Upper lobe of left lung (tissue), 6 donors: ENCODE results near the gene RAB43. TPM values are rescaled to one million over a fixed set of nuclear protein-coding genes. Genes with fewer than 3 reads are reported as not detected.

Experiments
- ATAC-seq, 2 donors: fragments of 200-7000 bp; cut with Tn5 transposase; one replicate each; pipeline ENCODE4 v1.9.1; 2022; ENCODE audit warnings: mild to moderate bottlenecking in 2 of 2, moderate library complexity in 2 of 2; ENCODE audit not compliant: low FRiP score in 2 of 2
- DNase-seq, 2 donors: peaks; one replicate each; pipeline ENCODE4 v3.0.0-alpha.2; 2019 to 2020
- H3K27ac ChIP-seq, 4 donors: fragments of 200-600 bp; sonication (generic); one replicate each; pipeline ENCODE4 v1.5.1; 2016 to 2019
- H3K27me3 ChIP-seq, 4 donors: fragments of 200-600 bp; sonication (generic); one replicate each; pipeline ENCODE4 v1.5.1; 2017 to 2019
- H3K36me3 ChIP-seq, 4 donors: fragments of 200-600 bp; sonication (generic); one replicate each; pipeline ENCODE4 v1.5.1; 2016 to 2019
- H3K4me1 ChIP-seq, 4 donors: fragments of 200-600 bp; sonication (generic); one replicate each; pipeline ENCODE4 v1.5.1; 2018 to 2019
- H3K4me3 ChIP-seq, 4 donors: fragments of 200-600 bp; sonication (generic); one replicate each; pipeline ENCODE4 v1.5.1; 2017 to 2019; ENCODE audit warnings: mild to moderate bottlenecking in 2 of 4, moderate library complexity in 1 of 4
- H3K9me3 ChIP-seq, 4 donors: fragments of 200-600 bp; sonication (generic); one replicate each; pipeline ENCODE4 v1.5.1; 2018 to 2019
- EP300 ChIP-seq, 4 donors: sonication (generic); formaldehyde crosslinking; IDR thresholded peaks; one replicate each; pipeline ENCODE4 v1.5.1; 2017; ENCODE audit warnings: antibody characterized with exemption in 4 of 4, control low read depth in 2 of 4
- POLR2A ChIP-seq, 4 donors: fragments of 450-650 bp; IDR thresholded peaks; one replicate each; pipeline ENCODE4 v1.5.1; 2016 to 2017; ENCODE audit warnings: antibody characterized with exemption in 4 of 4, mild to moderate bottlenecking in 2 of 4
- POLR2AphosphoS5 ChIP-seq, 2 donors: sonication (generic); formaldehyde crosslinking; IDR thresholded peaks; one replicate each; pipeline ENCODE4 v1.5.1; 2017; ENCODE audit warnings: antibody characterized with exemption in 2 of 2
- WGBS, 2 donors: methylation state at CpG; one replicate each; pipeline ENCODE4 v1.1.5; 2017 to 2018; 5-methylcytosine and 5-hydroxymethylcytosine counted together
- total RNA-seq, 6 donors: library from RNA; depleted of rRNA in 4 of 6; stranded (reverse); fragments of >200 nt in 4 of 6; gene quantifications; one replicate each; pipeline versions ENCODE4 v1.1.0 to v1.2.1, GENCODE V29; 2016 to 2021
- TF ChIP-seq, protein P1 (sequence below), 6 experiments: fragments of 450-650 bp in 4 of 6; fragments of 200-600 bp in 2 of 6; sonication (generic) in 2 of 6; IDR thresholded peaks; one replicate each; pipeline ENCODE4 v1.5.1; 2016 to 2019; ENCODE audit warnings: antibody characterized with exemption in 6 of 6
- donor health status: DM: no; HTN: no; CAD: no; lungs with moderate emphysema.
- donor health status: DM: no; HTN: yes; CAD: no; lungs with severe emphysema.

The RAB43 gene
- total RNA-seq, 6 donors from 2014 or later, result 19.0 to 54.2 (median 34.0) TPM

GRCh38 chr3:129132097-129132866 lies 10.7 kb upstream of the RAB43 start:
- Histone ChIP-seq H3K9me3 (no peaks in the 10 kb centered on the region), H3K27ac (peak overlapping the region in 1 of 4 donors; percentile 11), H3K36me3 (peaks cover 46 to 96% (median 88%) of the 10 kb centered on the region in 4 donors), H3K4me1 (no peaks in the 10 kb centered on the region), H3K27me3 (no peaks in the 10 kb centered on the region), H3K4me3 (no peak overlapping the region)
- ATAC-seq (no peak), DNase-seq (no peak)
- WGBS, 2 donors, result 79 to 80% methylated on average over 5 of the region's 5 CpGs
- TF ChIP-seq POLR2A (IDR thresholded peaks at IDR 0.05), result no peak
- TF ChIP-seq EP300 (IDR thresholded peaks at IDR 0.05), result no peak
- TF ChIP-seq, protein P1, sequence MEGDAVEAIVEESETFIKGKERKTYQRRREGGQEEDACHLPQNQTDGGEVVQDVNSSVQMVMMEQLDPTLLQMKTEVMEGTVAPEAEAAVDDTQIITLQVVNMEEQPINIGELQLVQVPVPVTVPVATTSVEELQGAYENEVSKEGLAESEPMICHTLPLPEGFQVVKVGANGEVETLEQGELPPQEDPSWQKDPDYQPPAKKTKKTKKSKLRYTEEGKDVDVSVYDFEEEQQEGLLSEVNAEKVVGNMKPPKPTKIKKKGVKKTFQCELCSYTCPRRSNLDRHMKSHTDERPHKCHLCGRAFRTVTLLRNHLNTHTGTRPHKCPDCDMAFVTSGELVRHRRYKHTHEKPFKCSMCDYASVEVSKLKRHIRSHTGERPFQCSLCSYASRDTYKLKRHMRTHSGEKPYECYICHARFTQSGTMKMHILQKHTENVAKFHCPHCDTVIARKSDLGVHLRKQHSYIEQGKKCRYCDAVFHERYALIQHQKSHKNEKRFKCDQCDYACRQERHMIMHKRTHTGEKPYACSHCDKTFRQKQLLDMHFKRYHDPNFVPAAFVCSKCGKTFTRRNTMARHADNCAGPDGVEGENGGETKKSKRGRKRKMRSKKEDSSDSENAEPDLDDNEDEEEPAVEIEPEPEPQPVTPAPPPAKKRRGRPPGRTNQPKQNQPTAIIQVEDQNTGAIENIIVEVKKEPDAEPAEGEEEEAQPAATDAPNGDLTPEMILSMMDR (IDR thresholded peaks at IDR 0.05), result no peak
- no peak for TF ChIP-seq POLR2AphosphoS5 (IDR thresholded peaks at IDR 0.05)

GRCh38 chr3:129131465-129132088 lies 10.0 kb upstream of the RAB43 start:
- WGBS, 2 donors, result 84 to 100% methylated on average over 2 of the region's 2 CpGs
- no peaks in the 10 kb centered on the region for H3K9me3 ChIP-seq
- no peak for ATAC-seq
- TF ChIP-seq EP300 (IDR thresholded peaks at IDR 0.05) (no peak), POLR2AphosphoS5 (IDR thresholded peaks at IDR 0.05) (no peak), POLR2A (IDR thresholded peaks at IDR 0.05) (no peak)
- TF ChIP-seq, protein P1 (IDR thresholded peaks at IDR 0.05), result no peak
- H3K4me1 ChIP-seq, result no peaks in the 10 kb centered on the region
- DNase-seq, result no peak
- peaks cover 46 to 95% (median 81%) of the 10 kb centered on the region in 4 donors for H3K36me3 ChIP-seq
- no peaks in the 10 kb centered on the region for H3K27me3 ChIP-seq
- peak overlapping the region in 1 of 4 donors; percentile 11 for H3K27ac ChIP-seq
- H3K4me3 ChIP-seq, result no peak overlapping the region

GRCh38 chr3:129130291-129130813 lies 8.7 kb upstream of the RAB43 start:
- Histone ChIP-seq H3K27ac (no peak overlapping the region), H3K4me1 (no peaks in the 10 kb centered on the region), H3K9me3 (no peaks in the 10 kb centered on the region), H3K36me3 (peaks cover 46 to 84% (median 72%) of the 10 kb centered on the region in 4 donors), H3K4me3 (no peak overlapping the region), H3K27me3 (no peaks in the 10 kb centered on the region)
- no peak for DNase-seq
- 90 to 94% methylated on average over 13 of the region's 13 CpGs for WGBS, 2 donors
- no peak for TF ChIP-seq EP300 (IDR thresholded peaks at IDR 0.05)
- TF ChIP-seq, protein P1 (IDR thresholded peaks at IDR 0.05), result no peak
- no peak for TF ChIP-seq POLR2A (IDR thresholded peaks at IDR 0.05)
- no peak for TF ChIP-seq POLR2AphosphoS5 (IDR thresholded peaks at IDR 0.05)
- ATAC-seq, result no peak

DNA sequence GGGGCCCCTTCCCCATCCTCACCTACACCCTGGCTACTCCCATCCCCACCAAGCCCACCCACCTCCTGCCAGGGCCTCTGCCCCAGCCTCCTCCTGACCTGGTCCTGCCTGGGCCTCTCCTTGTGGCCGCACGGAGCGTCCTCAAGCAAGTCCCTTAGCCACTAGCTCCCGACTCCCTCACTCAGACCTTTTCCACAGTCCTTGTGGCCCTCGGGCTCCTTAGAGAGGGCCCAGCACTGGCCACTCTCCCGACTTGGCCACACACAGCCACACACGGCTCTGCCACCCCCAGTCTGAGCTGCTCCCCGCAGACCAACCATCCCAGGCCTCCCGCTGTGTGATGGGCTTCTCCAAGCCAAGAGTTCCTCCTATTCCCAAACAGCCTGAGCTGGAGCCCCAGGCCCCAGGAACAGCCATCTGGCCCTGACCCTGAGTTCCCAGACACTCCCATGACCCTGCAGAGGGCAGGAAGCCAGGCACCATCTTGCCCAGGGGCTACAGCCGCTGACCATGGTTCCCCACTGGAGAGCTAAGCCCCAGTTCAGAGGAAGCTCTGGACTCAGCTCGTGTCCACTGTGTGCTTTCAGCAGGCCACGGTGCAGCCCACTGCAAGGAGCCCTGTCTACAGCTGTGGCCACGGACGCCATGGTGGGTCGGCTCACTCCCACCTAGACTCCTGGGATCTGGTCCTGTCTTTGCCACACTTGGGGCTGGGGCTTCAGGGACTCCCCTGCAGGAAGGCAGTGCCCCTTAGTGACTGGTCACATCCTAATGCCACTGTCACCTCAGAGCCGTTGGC lies 7.0 kb upstream of the RAB43 start:
- H3K4me1 ChIP-seq, result peaks cover 0 to 1% (median 0%) of the 10 kb centered on the region in 4 donors
- H3K4me3 ChIP-seq, result no peak overlapping the region
- DNase-seq, result peak in 1 of 2 donors; percentile 52
- peak in 1 of 2 donors; percentile 17 for ATAC-seq
- TF ChIP-seq EP300 (IDR thresholded peaks at IDR 0.05) (no peak), POLR2AphosphoS5 (IDR thresholded peaks at IDR 0.05) (no peak), POLR2A (IDR thresholded peaks at IDR 0.05) (no peak)
- TF ChIP-seq, protein P1 (IDR thresholded peaks at IDR 0.05), result no peak
- H3K9me3 ChIP-seq, result no peaks in the 10 kb centered on the region
- H3K36me3 ChIP-seq, result peaks cover 35 to 66% (median 56%) of the 10 kb centered on the region in 4 donors
- 97 to 98% methylated on average over 13 to 15 of the region's 16 CpGs for WGBS, 2 donors
- H3K27ac ChIP-seq, result peak overlapping the region in 1 of 4 donors; percentile 14
- H3K27me3 ChIP-seq, result no peaks in the 10 kb centered on the region
